Measurements from ENCODE around the gene XPNPEP3. TPM values are rescaled to one million over a fixed set of nuclear protein-coding genes. Genes with fewer than 3 reads are reported as not detected.

XPNPEP3 gene
- total and polyA plus RNA-seq, 10 donors, result 3.2 to 22.7 (median 12.7) TPM

- no peak for DNase-seq
- H3K27me3 ChIP-seq (replicated peaks in 1 of 7), result no peaks in the 10 kb centered on the region
- H3K36me3 ChIP-seq, result peaks cover 3 to 93% (median 51%) of the 10 kb centered on the region in 6 donors
- intact Hi-C loops (cut with DNase I; ENCODE audit: low total_unique reads), result loop anchor here (10.0 kb wide), 1 partner anchor 67 kb away; no protein-coding TSS in a partner anchor
- no peak overlapping the region for H3K4me3 ChIP-seq
- peaks cover 8 to 54% (median 17%) of the 10 kb centered on the region in 6 donors for H3K4me1 ChIP-seq
- 89 to 94% (median 91%) methylated on average over 7 of the region's 7 CpGs for WGBS, 5 donors
- H3K27ac ChIP-seq, result no peak overlapping the region
- TF ChIP-seq, protein P1, sequence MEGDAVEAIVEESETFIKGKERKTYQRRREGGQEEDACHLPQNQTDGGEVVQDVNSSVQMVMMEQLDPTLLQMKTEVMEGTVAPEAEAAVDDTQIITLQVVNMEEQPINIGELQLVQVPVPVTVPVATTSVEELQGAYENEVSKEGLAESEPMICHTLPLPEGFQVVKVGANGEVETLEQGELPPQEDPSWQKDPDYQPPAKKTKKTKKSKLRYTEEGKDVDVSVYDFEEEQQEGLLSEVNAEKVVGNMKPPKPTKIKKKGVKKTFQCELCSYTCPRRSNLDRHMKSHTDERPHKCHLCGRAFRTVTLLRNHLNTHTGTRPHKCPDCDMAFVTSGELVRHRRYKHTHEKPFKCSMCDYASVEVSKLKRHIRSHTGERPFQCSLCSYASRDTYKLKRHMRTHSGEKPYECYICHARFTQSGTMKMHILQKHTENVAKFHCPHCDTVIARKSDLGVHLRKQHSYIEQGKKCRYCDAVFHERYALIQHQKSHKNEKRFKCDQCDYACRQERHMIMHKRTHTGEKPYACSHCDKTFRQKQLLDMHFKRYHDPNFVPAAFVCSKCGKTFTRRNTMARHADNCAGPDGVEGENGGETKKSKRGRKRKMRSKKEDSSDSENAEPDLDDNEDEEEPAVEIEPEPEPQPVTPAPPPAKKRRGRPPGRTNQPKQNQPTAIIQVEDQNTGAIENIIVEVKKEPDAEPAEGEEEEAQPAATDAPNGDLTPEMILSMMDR (IDR thresholded peaks at IDR 0.05 in 8 of 11, conservative IDR thresholded peaks at IDR 0.05 in 3 of 11), result no peak
- TF ChIP-seq POLR2AphosphoS5 (IDR thresholded peaks at IDR 0.05), result no peak
- no peak for TF ChIP-seq POLR2A (IDR thresholded peaks at IDR 0.05)
- no peaks in the 10 kb centered on the region for H3K9me3 ChIP-seq
These were observed 100.7 kb downstream of the XPNPEP3 start for GRCh38 chr22:40957601-40958000.

- H3K36me3 ChIP-seq, result peaks cover 3 to 98% (median 55%) of the 10 kb centered on the region in 6 donors
- TF ChIP-seq, protein P1 (IDR thresholded peaks at IDR 0.05 in 8 of 11, conservative IDR thresholded peaks at IDR 0.05 in 3 of 11), result no peak
- TF ChIP-seq POLR2AphosphoS5 (IDR thresholded peaks at IDR 0.05) (no peak), POLR2A (IDR thresholded peaks at IDR 0.05) (no peak)
- no peak overlapping the region for H3K27ac ChIP-seq
- peaks cover 4 to 50% (median 10%) of the 10 kb centered on the region in 6 donors for H3K4me1 ChIP-seq
- no peak overlapping the region for H3K4me3 ChIP-seq
- intact Hi-C loops (cut with DNase I; ENCODE audit: low total_unique reads), result loop anchor here (10.0 kb wide), 1 partner anchor 67 kb away; no protein-coding TSS in a partner anchor
- no peaks in the 10 kb centered on the region for H3K27me3 ChIP-seq (replicated peaks in 1 of 7)
- WGBS, 5 donors, result 74 to 89% (median 82%) methylated on average over 2 of the region's 2 CpGs
- no peak for DNase-seq
- no peaks in the 10 kb centered on the region for H3K9me3 ChIP-seq
These were observed 101.4 kb downstream of the XPNPEP3 start for GRCh38 chr22:40958299-40958698.

- DNase-seq, result no peak
- intact Hi-C loops (cut with DNase I; ENCODE audit: low total_unique reads), result no loop called here
- Histone ChIP-seq H3K36me3 (peaks cover 7 to 98% (median 65%) of the 10 kb centered on the region in 6 donors), H3K27me3 (replicated peaks in 1 of 7) (no peaks in the 10 kb centered on the region), H3K9me3 (no peaks in the 10 kb centered on the region), H3K4me1 (peaks cover 0 to 35% (median 2%) of the 10 kb centered on the region in 6 donors), H3K4me3 (no peak overlapping the region), H3K27ac (no peak overlapping the region)
- TF ChIP-seq POLR2AphosphoS5 (IDR thresholded peaks at IDR 0.05) (no peak), POLR2A (IDR thresholded peaks at IDR 0.05) (no peak)
- TF ChIP-seq, protein P1 (IDR thresholded peaks at IDR 0.05 in 8 of 11, conservative IDR thresholded peaks at IDR 0.05 in 3 of 11), result no peak
- 80 to 94% (median 89%) methylated on average over 2 of the region's 2 CpGs for WGBS, 5 donors
These were observed 103.2 kb downstream of the XPNPEP3 start for GRCh38 chr22:40960145-40960544.

DNA sequence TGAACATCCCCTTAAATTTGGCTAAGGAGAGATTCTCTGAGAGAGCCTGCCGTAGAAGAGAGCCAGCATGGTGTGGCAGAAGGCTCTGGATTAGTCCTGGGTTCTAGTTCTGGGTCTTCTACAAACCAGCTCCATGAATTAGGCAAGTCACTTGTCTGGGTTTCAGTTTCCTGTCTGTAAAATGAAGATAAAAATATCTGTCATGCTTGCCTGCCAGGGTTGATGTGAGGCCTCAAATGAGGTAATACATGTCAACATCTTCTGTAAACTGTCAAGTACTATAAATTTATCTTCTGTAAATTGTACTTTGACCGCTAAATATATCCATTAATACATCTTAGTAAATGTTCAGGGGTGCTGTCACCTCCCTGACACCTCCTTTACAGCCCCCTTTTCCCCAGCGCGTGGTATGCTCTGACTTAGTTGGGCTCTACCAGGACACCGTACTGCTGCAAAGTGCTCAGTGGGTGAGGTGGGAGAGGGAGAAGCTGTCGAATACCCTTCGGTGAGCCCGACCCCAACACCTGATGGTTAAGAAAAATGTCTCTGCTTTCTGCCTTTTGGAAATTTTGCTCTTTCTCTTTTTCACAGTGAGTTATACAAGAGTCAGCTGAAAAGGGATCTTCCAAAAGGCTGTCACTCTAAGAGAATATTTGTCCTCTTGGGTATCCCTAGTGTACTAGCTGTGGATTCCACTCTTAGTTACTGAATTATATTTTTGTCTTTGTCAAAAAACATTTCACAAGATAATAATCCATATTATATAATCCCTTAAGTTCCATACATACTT lies 109.2 kb downstream of the XPNPEP3 start:
- no peaks in the 10 kb centered on the region for H3K9me3 ChIP-seq
- DNase-seq, result no peak
- WGBS, 5 donors, result 74 to 88% (median 82%) methylated on average over 8 of the region's 8 CpGs
- peak overlapping the region in 6 of 8 donors; percentile 5 to 47 (median 41) for H3K27ac ChIP-seq
- H3K4me3 ChIP-seq, result no peak overlapping the region
- TF ChIP-seq POLR2AphosphoS5 (IDR thresholded peaks at IDR 0.05), result no peak
- TF ChIP-seq, protein P1 (IDR thresholded peaks at IDR 0.05 in 8 of 11, conservative IDR thresholded peaks at IDR 0.05 in 3 of 11), result no peak
- TF ChIP-seq POLR2A (IDR thresholded peaks at IDR 0.05), result no peak
- intact Hi-C loops (cut with DNase I; ENCODE audit: low total_unique reads), result no loop called here
- peaks cover 7 to 100% (median 81%) of the 10 kb centered on the region in 6 donors for H3K36me3 ChIP-seq
- H3K27me3 ChIP-seq (replicated peaks in 1 of 7), result no peaks in the 10 kb centered on the region
- peaks cover 0 to 32% (median 13%) of the 10 kb centered on the region in 6 donors for H3K4me1 ChIP-seq

Data from spleen (tissue), 11 donors.